Measurements from ENCODE around the gene PCDH9. TPM values are rescaled to one million over a fixed set of nuclear protein-coding genes. Genes with fewer than 3 reads are reported as not detected.

Gene PCDH9
- total RNA-seq, 1 experiment from 2014 or later = 5.8 TPM

GRCh38 chr13:66353664-66354063, 876.5 kb downstream of the PCDH9 start:
- POLR2A ChIA-PET (ENCODE audit: low non-redundant PET) = no interaction called here
- Histone ChIP-seq H3K4me3 (ENCODE audit: low read depth, low read length, poor library complexity, severe bottlenecking) (no peak overlapping the region), H3K27me3 (replicated peaks; ENCODE audit: insufficient read depth, low read depth, low read length, poor library complexity) (no peaks in the 10 kb centered on the region), H3K4me1 (ENCODE audit: insufficient read depth, low read length, poor library complexity, severe bottlenecking) (no peaks in the 10 kb centered on the region), H3K27ac (ENCODE audit: low read depth, low read length, poor library complexity, severe bottlenecking) (no peak overlapping the region), H3K9me3 (ENCODE audit: low read depth, low read length, poor library complexity, severe bottlenecking) (no peaks in the 10 kb centered on the region), H3K36me3 (ENCODE audit: insufficient read depth, low read length, poor library complexity, severe bottlenecking) (no peaks in the 10 kb centered on the region)
- no peak for TF ChIP-seq CTCF (conservative IDR thresholded peaks at IDR 0.05; ENCODE audit: low read depth, low read length)
- no peak for TF ChIP-seq EZH2 (IDR thresholded peaks at IDR 0.05; ENCODE audit: borderline replicate concordance, low read depth, low read length, poor library complexity, severe bottlenecking)
- CTCF ChIA-PET = no interaction called here
- BruUV-seq (replicated peaks) = no TSS peak
- intact Hi-C loops (cut with micrococcal nuclease; ENCODE audit: unreplicated experiment) = no loop called here
- no peak for DNase-seq (ENCODE audit: low spot score)

- Histone ChIP-seq H3K4me1 (ENCODE audit: insufficient read depth, low read length, poor library complexity, severe bottlenecking) (no peaks in the 10 kb centered on the region), H3K4me3 (ENCODE audit: low read depth, low read length, poor library complexity, severe bottlenecking) (no peak overlapping the region), H3K9me3 (ENCODE audit: low read depth, low read length, poor library complexity, severe bottlenecking) (no peaks in the 10 kb centered on the region), H3K27me3 (replicated peaks; ENCODE audit: insufficient read depth, low read depth, low read length, poor library complexity) (no peaks in the 10 kb centered on the region), H3K27ac (ENCODE audit: low read depth, low read length, poor library complexity, severe bottlenecking) (no peak overlapping the region), H3K36me3 (ENCODE audit: insufficient read depth, low read length, poor library complexity, severe bottlenecking) (no peaks in the 10 kb centered on the region)
- DNase-seq (ENCODE audit: low spot score) = no peak
- BruUV-seq (replicated peaks) = no TSS peak
- ChIA-PET POLR2A (ENCODE audit: low non-redundant PET) (no interaction called here), CTCF (no interaction called here)
- intact Hi-C loops (cut with micrococcal nuclease; ENCODE audit: unreplicated experiment) = no loop called here
- TF ChIP-seq EZH2 (IDR thresholded peaks at IDR 0.05; ENCODE audit: borderline replicate concordance, low read depth, low read length, poor library complexity, severe bottlenecking) (no peak), CTCF (conservative IDR thresholded peaks at IDR 0.05; ENCODE audit: low read depth, low read length) (no peak)
Observed at GRCh38 chr13:66349966-66350365, 880.2 kb downstream of the PCDH9 start.

GRCh38 chr13:66348745-66349690, 881.1 kb downstream of the PCDH9 start:
- intact Hi-C loops (cut with micrococcal nuclease; ENCODE audit: unreplicated experiment) = no loop called here

More at GRCh38 chr13:66348745-66349690, 881.1 kb downstream of the PCDH9 start:
- H3K27ac ChIP-seq (ENCODE audit: low read depth, low read length, poor library complexity, severe bottlenecking) = no peak overlapping the region
- H3K4me3 ChIP-seq (ENCODE audit: low read depth, low read length, poor library complexity, severe bottlenecking) = no peak overlapping the region
- BruUV-seq (replicated peaks) = no TSS peak
- no peaks in the 10 kb centered on the region for H3K27me3 ChIP-seq (replicated peaks; ENCODE audit: insufficient read depth, low read depth, low read length, poor library complexity)
- no peaks in the 10 kb centered on the region for H3K4me1 ChIP-seq (ENCODE audit: insufficient read depth, low read length, poor library complexity, severe bottlenecking)
- no peak for DNase-seq (ENCODE audit: low spot score)
- H3K9me3 ChIP-seq (ENCODE audit: low read depth, low read length, poor library complexity, severe bottlenecking) = no peaks in the 10 kb centered on the region
- ChIA-PET POLR2A (ENCODE audit: low non-redundant PET) (no interaction called here), CTCF (interaction anchor here (0.6 kb wide), 1 partner anchor 955 kb away, joined by 4 read pairs; no protein-coding TSS in a partner anchor)
- TF ChIP-seq CTCF (conservative IDR thresholded peaks at IDR 0.05; ENCODE audit: low read depth, low read length) (no peak), EZH2 (IDR thresholded peaks at IDR 0.05; ENCODE audit: borderline replicate concordance, low read depth, low read length, poor library complexity, severe bottlenecking) (no peak)
- no peaks in the 10 kb centered on the region for H3K36me3 ChIP-seq (ENCODE audit: insufficient read depth, low read length, poor library complexity, severe bottlenecking)

Data from A673 (cell line).